HepG2 (cell line): ENCODE measurements around the gene E2F1. TPM values are rescaled to one million over a fixed set of nuclear protein-coding genes. Genes with fewer than 3 reads are reported as not detected.
A peak's percentile ranks its signal among the peaks of the same experiment; 100 is the strongest.

Experiments used
- EP300 ChIP-seq, 3 experiments: sonication (generic) in 1 of 3; formaldehyde crosslinking in 1 of 3; IDR thresholded peaks; 2 replicates each; pipeline versions ENCODE4 v1.5.1 to v1.6.1; 2011 to 2020; ENCODE audit warnings: low read depth in 2 of 3, low read length in 2 of 3, borderline replicate concordance in 1 of 3, improper control_type of control experiment in 1 of 3, mild to moderate bottlenecking in 1 of 3, missing genetic modification reagents in 1 of 3, moderate library complexity in 1 of 3
- GATAD2A ChIP-seq: IDR thresholded peaks from 2 replicates; pipeline ENCODE4 v1.6.1; 2016
- HNRNPL ChIP-seq: fragments of 200-400 bp; formaldehyde crosslinking; IDR thresholded peaks from 2 replicates; pipeline ENCODE4 v1.6.1; 2017; ENCODE audit warnings: mild to moderate bottlenecking, low read depth, low read length
- LRRFIP1 ChIP-seq: sonication (generic); formaldehyde crosslinking; conservative IDR thresholded peaks from 2 replicates; pipeline ENCODE4 v1.4.0; 2020; ENCODE audit warnings: missing genetic modification reagents
- PAF1 ChIP-seq: IDR thresholded peaks from 2 replicates; pipeline ENCODE4 v1.6.1; 2016; ENCODE audit warnings: missing genetic modification reagents, missing compliant biosample characterization
- RFX5 ChIP-seq: IDR thresholded peaks from 2 replicates; pipeline ENCODE4 v1.6.1; 2011; ENCODE audit warnings: low read depth, low read length, improper control_type of control experiment
- SAFB2 ChIP-seq: sonication (generic); formaldehyde crosslinking; IDR thresholded peaks from 2 replicates; pipeline ENCODE4 v1.5.1; 2020; ENCODE audit warnings: missing genetic modification reagents, low read depth, mild to moderate bottlenecking, borderline replicate concordance
- SNAI1 ChIP-seq: sonication (generic); formaldehyde crosslinking; IDR thresholded peaks from 2 replicates; pipeline ENCODE4 v1.5.0; 2020; ENCODE audit warnings: mild to moderate bottlenecking, missing genetic modification reagents, borderline replicate concordance
- TAF15 ChIP-seq: fragments of 200-400 bp; formaldehyde crosslinking; IDR thresholded peaks from one replicate; pipeline ENCODE4 v1.6.1; 2018; ENCODE audit warnings: mild to moderate bottlenecking, low read depth, low read length; ENCODE audit not compliant: poor library complexity, severe bottlenecking
- ZBTB40 ChIP-seq, 2 experiments: fragments of 450-650 bp in 1 of 2; sonication (generic) in 1 of 2; formaldehyde crosslinking in 1 of 2; IDR thresholded peaks; 2 replicates each; pipeline versions ENCODE4 v1.6.1 to v1.8.0; 2016 to 2022; ENCODE audit warnings: antibody characterized with exemption in 1 of 2, mild to moderate bottlenecking in 1 of 2, missing genetic modification reagents in 1 of 2
- ZFP36 ChIP-seq: fragments of 150-350 bp; IDR thresholded peaks from 2 replicates; pipeline ENCODE4 v1.6.1; 2018; ENCODE audit warnings: borderline replicate concordance, low read length, low read depth; ENCODE audit not compliant: partially characterized antibody
- ZFP82 ChIP-seq: sonication (generic); formaldehyde crosslinking; IDR thresholded peaks from 2 replicates; pipeline ENCODE4 v1.5.1; 2020; ENCODE audit warnings: mild to moderate bottlenecking, missing genetic modification reagents, borderline replicate concordance
- ZNF441 ChIP-seq: sonication (generic); formaldehyde crosslinking; IDR thresholded peaks from 2 replicates; pipeline ENCODE4 v1.7.0; 2021; ENCODE audit warnings: missing genetic modification reagents, borderline replicate concordance
- ZNF547 ChIP-seq: sonication (generic); formaldehyde crosslinking; IDR thresholded peaks from 2 replicates; pipeline ENCODE4 v1.5.1; 2020; ENCODE audit warnings: mild to moderate bottlenecking, missing genetic modification reagents
- ZNF572 ChIP-seq: sonication (generic); formaldehyde crosslinking; IDR thresholded peaks from 2 replicates; pipeline ENCODE4 v1.5.1; 2020; ENCODE audit warnings: mild to moderate bottlenecking, missing genetic modification reagents
- ZNF605 ChIP-seq: sonication (generic); formaldehyde crosslinking; IDR thresholded peaks from 2 replicates; pipeline ENCODE4 v1.8.0; 2022; ENCODE audit warnings: mild to moderate bottlenecking, missing genetic modification reagents
- polyA plus RNA-seq, 8 experiments: library from polyadenylated mRNA; depleted of rRNA in 3 of 8; stranded (reverse) in 7 of 8; unstranded in 1 of 8; fragments of >200 nt; fragmentation: Illumina TruSeq in 4 of 8; extraction: Trizol in 4 of 8; gene quantifications; 2 replicates each; pipeline versions ENCODE4 v1.2.1 to v1.2.3, GENCODE V29; 2011 to 2016; ENCODE audit warnings: low read depth in 4 of 8, missing spikeins in 1 of 8, mixed read lengths in 1 of 8; ENCODE audit not compliant: insufficient read depth in 1 of 8
- total RNA-seq, 5 experiments: library from RNA; depleted of rRNA; stranded (reverse); fragments of >200 nt; fragmentation: Illumina TruSeq; extraction: Trizol; gene quantifications; 2 replicates each; pipeline ENCODE4 v1.2.3, GENCODE V29; 2016; ENCODE audit warnings: low read depth in 1 of 5

E2F1 gene
- total and polyA plus RNA-seq, 2 of the 13 experiments (the other 11 are each of a cell fraction or from before 2014, with no cell fraction given), result 25.5 to 39.4 TPM

- TF ChIP-seq LRRFIP1 (CRISPR knock-in tag), result no peak
- no peak for TF ChIP-seq RFX5
- no peak for TF ChIP-seq ZBTB40 (IDR thresholded peaks at IDR 0.05)
- peak; percentile 90 for TF ChIP-seq ZBTB40 (CRISPR knock-in tag; IDR thresholded peaks at IDR 0.05)
- no peak; the same call in 1 of the 2 replicates for TF ChIP-seq SNAI1
- TF ChIP-seq EP300 (IDR thresholded peaks at IDR 0.05; ENCODE audit: low read depth in 2 of 2, low read length in 2 of 2), result 0 out of 4 replicates have a peak, but pooled peaks of 1 of the 2 experiments have one; percentile 18
- TF ChIP-seq EP300 (CRISPR knock-in tag; IDR thresholded peaks at IDR 0.05; ENCODE audit: borderline replicate concordance), result peak; percentile 41; the same call in 1 of the 2 replicates
- TF ChIP-seq SAFB2 (CRISPR knock-in tag), result peak; percentile 54; the same call in 1 of the 2 replicates
- TF ChIP-seq ZNF547 (CRISPR knock-in tag), result peak; percentile 91
- TF ChIP-seq ZNF605 (CRISPR knock-in tag), result peak; percentile 63; the same call in 1 of the 2 replicates
- peak; percentile 71 for TF ChIP-seq ZNF572 (CRISPR knock-in tag)
- TF ChIP-seq ZFP82, result peak; percentile 99; the same call in 1 of the 2 replicates
- no peak for TF ChIP-seq PAF1
- no peak for TF ChIP-seq GATAD2A (CRISPR knock-in tag)
- TF ChIP-seq HNRNPL, result no peak
- peak; percentile 91 for TF ChIP-seq ZNF441 (CRISPR knock-in tag)
- TF ChIP-seq ZFP36, result no peak
- no peak for TF ChIP-seq TAF15
Measured at GRCh38 chr20:33674294-33675135, 11.7 kb downstream of the E2F1 start, which contains the start of gene NECAB3 (continued).
